CD14-positive monocyte (primary cell): ENCODE measurements around the gene NBEAL1. TPM values are rescaled to one million over a fixed set of nuclear protein-coding genes. Genes with fewer than 3 reads are reported as not detected.

Source experiments
- DNase-seq, 3 donors: peaks; one replicate each; pipeline ENCODE4 v3.0.0-alpha.2; 2011 to 2022
- H2AFZ ChIP-seq: 2 replicates; pipeline ENCODE4 v1.6.0; 2012; ENCODE audit warnings: mild to moderate bottlenecking, low read depth, low read length, inconsistent platforms; ENCODE audit not compliant: insufficient read depth, poor library complexity, severe bottlenecking
- H3K27ac ChIP-seq, 2 donors: 1 replicate in 1 of 2; 2 replicates in 1 of 2; pipeline ENCODE4 v1.5.1; 2012 to 2013; ENCODE audit warnings: low read length in 2 of 2, control low read depth in 1 of 2, inconsistent platforms in 1 of 2, low read depth in 1 of 2, mild to moderate bottlenecking in 1 of 2
- H3K27me3 ChIP-seq, 2 donors: one replicate each; pipeline versions ENCODE4 v1.6.0 to v1.6.1; 2011 to 2013; ENCODE audit warnings: low read length in 2 of 2; ENCODE audit not compliant: control insufficient read depth in 2 of 2, insufficient read depth in 2 of 2
- H3K36me3 ChIP-seq, 2 donors: replicated peaks in 1 of 2; 1 replicate in 1 of 2; 2 replicates in 1 of 2; pipeline versions ENCODE4 v1.5.1 to v1.6.1; 2012 to 2013; ENCODE audit warnings: low read length in 2 of 2, control low read depth in 1 of 2, inconsistent platforms in 1 of 2, mild to moderate bottlenecking in 1 of 2; ENCODE audit not compliant: insufficient read depth in 2 of 2, control insufficient read depth in 1 of 2
- H3K4me1 ChIP-seq, 2 donors: 1 replicate in 1 of 2; 2 replicates in 1 of 2; pipeline versions ENCODE4 v1.5.1 to v1.6.1; 2012 to 2013; ENCODE audit warnings: low read length in 2 of 2, control low read depth in 1 of 2, inconsistent platforms in 1 of 2, mild to moderate bottlenecking in 1 of 2, moderate library complexity in 1 of 2; ENCODE audit not compliant: insufficient read depth in 2 of 2, control insufficient read depth in 1 of 2
- H3K4me2 ChIP-seq: replicated peaks from 2 replicates; pipeline ENCODE3; 2012; ENCODE audit warnings: low read length, moderate library complexity, mild to moderate bottlenecking; ENCODE audit not compliant: poor library complexity, severe bottlenecking; ENCODE audit errors: extremely low read depth
- H3K4me3 ChIP-seq, 3 experiments: fragments of 200-600 bp in 1 of 3; sonication (generic) in 1 of 3; replicated peaks in 1 of 3; 1 replicate in 2 of 3; 2 replicates in 1 of 3; pipeline ENCODE4 v1.5.1; 2011 to 2013; ENCODE audit warnings: low read length in 3 of 3, mild to moderate bottlenecking in 3 of 3, control low read depth in 2 of 3, low read depth in 2 of 3, inconsistent platforms in 1 of 3, moderate library complexity in 1 of 3
- H3K79me2 ChIP-seq: 2 replicates; pipeline ENCODE4 v1.6.0; 2012; ENCODE audit warnings: mild to moderate bottlenecking, control low read depth, inconsistent platforms, low read length, moderate library complexity; ENCODE audit not compliant: insufficient read depth
- H3K9ac ChIP-seq: 2 replicates; pipeline ENCODE4 v1.6.0; 2017; ENCODE audit warnings: low read length, mild to moderate bottlenecking; ENCODE audit not compliant: insufficient read depth, poor library complexity, severe bottlenecking
- H3K9me3 ChIP-seq, 2 donors: replicated peaks in 1 of 2; 1 replicate in 1 of 2; 2 replicates in 1 of 2; pipeline versions ENCODE4 v1.5.1 to v1.6.1; 2012 to 2013; ENCODE audit warnings: low read length in 2 of 2, control low read depth in 1 of 2; ENCODE audit not compliant: control insufficient read depth in 1 of 2, insufficient read depth in 1 of 2
- H4K20me1 ChIP-seq: 2 replicates; pipeline ENCODE4 v1.6.0; 2012; ENCODE audit warnings: mild to moderate bottlenecking, low read length, control low read depth, moderate library complexity; ENCODE audit not compliant: insufficient read depth
- H3K27ac Mint-ChIP-seq, 7 donors: one replicate each; pipeline ENCODE4 v1.8.0; 2020; ENCODE audit warnings: mild to moderate bottlenecking in 7 of 7, mixed read lengths in 7 of 7, moderate library complexity in 6 of 7, inconsistent platforms in 2 of 7
- H3K27me3 Mint-ChIP-seq, 3 donors: one replicate each; pipeline ENCODE4 v1.8.0; 2021 to 2022; ENCODE audit warnings: low read depth in 3 of 3, mild to moderate bottlenecking in 3 of 3, mixed read lengths in 3 of 3, moderate library complexity in 3 of 3, inconsistent platforms in 1 of 3
- H3K36me3 Mint-ChIP-seq, 2 donors: one replicate each; pipeline ENCODE4 v1.8.0; 2020; ENCODE audit warnings: mixed read lengths in 2 of 2, inconsistent platforms in 1 of 2, mild to moderate bottlenecking in 1 of 2
- H3K4me1 Mint-ChIP-seq: one replicate; pipeline ENCODE4 v1.8.0; 2020; ENCODE audit warnings: mild to moderate bottlenecking, mixed read lengths
- H3K4me3 Mint-ChIP-seq, 2 donors: one replicate each; pipeline ENCODE4 v1.8.0; 2020; ENCODE audit warnings: mild to moderate bottlenecking in 2 of 2, mixed read lengths in 2 of 2, moderate library complexity in 1 of 2
- H3K9me3 Mint-ChIP-seq, 7 donors: one replicate each; pipeline ENCODE4 v1.8.0; 2020 to 2022; ENCODE audit warnings: mixed read lengths in 7 of 7, mild to moderate bottlenecking in 6 of 7, moderate library complexity in 6 of 7, inconsistent platforms in 2 of 7
- CTCF ChIP-seq: fragments of 200-600 bp; IDR thresholded peaks from one replicate; pipeline ENCODE4 v1.8.0; 2022; ENCODE audit warnings: antibody characterized with exemption, mild to moderate bottlenecking
- WGBS: methylation state at CpG from one replicate; pipeline ENCODE4 v1.1.5; 2013; ENCODE audit warnings: missing lambda C conversion rate; ENCODE audit not compliant: insufficient coverage; 5-methylcytosine and 5-hydroxymethylcytosine counted together
- intact Hi-C, 2 donors: fragments of 100-400 bp; cut with micrococcal nuclease; formaldehyde crosslinking; loops; one replicate each; pipeline versions ENCODE4 v1.15.0 to v1.15.1; 2023
- polyA plus RNA-seq, 3 donors: library from polyadenylated mRNA; depleted of rRNA in 1 of 3; unstranded in 2 of 3; stranded (reverse) in 1 of 3; fragments of 300-500 nt in 2 of 3; fragments of >200 nt in 1 of 3; fragmentation: Illumina TruSeq in 2 of 3; gene quantifications; 1 replicate in 2 of 3; 2 replicates in 1 of 3; pipeline ENCODE4 v1.2.3, GENCODE V29; 2012 to 2021

NBEAL1 gene
- polyA plus RNA-seq, 3 donors = 2.5 to 5.3 (median 4.4) TPM

DNA sequence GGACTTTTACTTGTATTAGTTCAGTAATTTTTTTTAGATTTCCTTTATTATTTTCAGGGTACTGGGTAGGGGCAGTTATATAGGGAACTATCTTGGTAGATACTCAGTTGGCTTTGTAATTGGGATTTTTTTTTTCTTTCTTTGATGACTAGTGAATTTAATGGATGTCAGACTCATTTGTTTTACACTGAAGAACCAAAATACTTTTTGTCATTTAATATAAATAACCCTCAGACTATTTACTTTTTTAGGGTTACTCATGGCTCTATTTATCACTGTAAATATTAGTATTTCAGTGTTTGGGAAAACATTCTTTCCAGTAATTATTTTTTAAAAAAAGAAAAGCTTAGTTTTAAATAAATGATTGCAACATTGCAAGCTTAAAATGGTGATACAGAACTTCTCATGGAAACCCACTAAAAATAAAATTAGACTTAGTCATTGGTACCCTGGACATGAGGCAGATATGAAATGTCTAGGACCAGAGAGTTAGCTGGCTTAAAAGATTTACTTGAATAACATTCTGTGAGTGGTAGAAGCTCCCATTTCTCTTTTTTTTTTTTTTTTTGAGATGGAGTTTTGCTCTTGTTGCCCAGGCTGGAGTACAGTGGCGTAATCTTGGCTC lies 149.7 kb downstream of the NBEAL1 start:
- H3K27me3 Mint-ChIP-seq = peaks cover 0 to 1% (median 0%) of the 10 kb centered on the region in 3 donors
- Histone ChIP-seq H3K9me3 (no peaks in the 10 kb centered on the region), H3K27me3 (no peaks in the 10 kb centered on the region), H3K4me2 (no peak overlapping the region), H3K27ac (no peak overlapping the region), H3K36me3 (peaks cover 7 to 23% of the 10 kb centered on the region in 2 donors), H2AFZ (no peak overlapping the region), H3K4me3 (no peak overlapping the region), H4K20me1 (no peaks in the 10 kb centered on the region), H3K79me2 (no peaks in the 10 kb centered on the region), H3K9ac (no peak overlapping the region), H3K4me1 (no peaks in the 10 kb centered on the region)
- no peak for DNase-seq
- intact Hi-C loops = no loop called here
- H3K36me3 Mint-ChIP-seq = peaks cover 26 to 41% of the 10 kb centered on the region in 2 donors
- no peak overlapping the region for H3K27ac Mint-ChIP-seq
- WGBS = no CpG with 5 or more reads among the region's 1 CpG
- H3K9me3 Mint-ChIP-seq = peaks cover 0 to 6% (median 2%) of the 10 kb centered on the region in 7 donors
- no peaks in the 10 kb centered on the region for H3K4me1 Mint-ChIP-seq
- no peak for TF ChIP-seq CTCF
- no peak overlapping the region for H3K4me3 Mint-ChIP-seq

- no peak overlapping the region for H2AFZ ChIP-seq
- no peaks in the 10 kb centered on the region for H3K79me2 ChIP-seq
- no peak overlapping the region for H3K9ac ChIP-seq
- no peaks in the 10 kb centered on the region for H4K20me1 ChIP-seq
- no peaks in the 10 kb centered on the region for H3K27me3 Mint-ChIP-seq
- no peaks in the 10 kb centered on the region for H3K27me3 ChIP-seq
- intact Hi-C loops = no loop called here
- peaks cover 24 to 41% of the 10 kb centered on the region in 2 donors for H3K36me3 Mint-ChIP-seq
- no peak overlapping the region for H3K4me3 ChIP-seq
- no peak overlapping the region for H3K4me3 Mint-ChIP-seq
- no peaks in the 10 kb centered on the region for H3K4me1 Mint-ChIP-seq
- whole genome bisulfite sequencing = 100% methylated on average over 1 of the region's 5 CpGs
- no peak overlapping the region for H3K4me2 ChIP-seq
- no peak for DNase-seq
- no peak overlapping the region for H3K27ac Mint-ChIP-seq
- H3K27ac ChIP-seq = no peak overlapping the region
- peaks cover 7 to 18% of the 10 kb centered on the region in 2 donors for H3K36me3 ChIP-seq
- H3K9me3 ChIP-seq = no peaks in the 10 kb centered on the region
- no peaks in the 10 kb centered on the region for H3K4me1 ChIP-seq
- H3K9me3 Mint-ChIP-seq = peaks cover 0 to 4% (median 1%) of the 10 kb centered on the region in 7 donors
- TF ChIP-seq CTCF = no peak
Observed at GRCh38 chr2:203167751-203168150, 153.1 kb downstream of the NBEAL1 start.
